Retinal pigment epithelial cell (primary cell): Measurements from ENCODE around the gene EFCAB12.
A peak's percentile ranks its signal among the peaks of the same experiment; 100 is the strongest.

Experiments
- DNase-seq: peaks from one replicate; pipeline ENCODE4 v3.0.0-alpha.2; 2010; ENCODE audit warnings: low read depth
- H3K4me3 ChIP-seq: 2 replicates; pipeline ENCODE4 v1.5.1; 2011; ENCODE audit warnings: mild to moderate bottlenecking, low read length, control low read depth, moderate library complexity
- TF ChIP-seq, protein P1 (sequence below): conservative IDR thresholded peaks from 2 replicates; pipeline ENCODE4 v1.5.1; 2011; ENCODE audit warnings: low read depth, low read length, control low read depth, inconsistent platforms

EFCAB12 gene

DNA sequence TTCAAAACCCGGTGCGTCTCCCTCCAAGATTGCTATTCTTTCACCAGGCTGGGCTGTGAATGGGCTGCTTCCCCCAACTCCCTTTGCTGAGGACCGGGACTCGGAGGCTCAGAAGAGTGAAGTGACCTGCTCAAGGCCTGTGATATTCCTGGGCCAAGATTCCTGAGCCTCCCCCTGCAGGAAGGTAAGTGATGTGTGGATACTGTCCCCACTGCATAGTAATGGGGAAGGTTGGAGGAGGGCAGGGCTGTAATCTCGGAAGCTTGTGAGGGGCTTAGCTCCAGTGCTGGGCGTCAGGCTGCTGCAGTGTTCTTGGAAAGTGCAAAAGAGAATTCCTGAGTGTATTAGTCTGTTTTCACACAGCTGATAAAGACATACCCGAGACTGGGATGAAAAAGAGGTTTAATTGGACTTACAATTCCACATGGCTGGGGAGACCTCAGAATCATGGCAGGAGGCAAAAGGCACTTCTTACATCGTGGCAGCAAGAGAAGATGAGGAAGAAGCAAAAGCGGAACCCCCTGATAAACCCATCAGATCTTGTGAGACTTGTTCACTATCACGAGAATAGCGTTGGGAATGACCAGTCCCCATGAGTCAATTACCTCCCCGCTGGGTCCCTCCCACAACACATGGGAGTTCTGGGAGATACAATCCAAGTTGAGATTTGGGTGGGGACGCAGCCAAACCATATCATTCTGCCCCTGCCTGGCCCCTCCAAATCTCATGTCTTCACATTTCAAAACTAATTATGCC is 67.6 kb downstream of the EFCAB12 start:
- TF ChIP-seq, protein P1, sequence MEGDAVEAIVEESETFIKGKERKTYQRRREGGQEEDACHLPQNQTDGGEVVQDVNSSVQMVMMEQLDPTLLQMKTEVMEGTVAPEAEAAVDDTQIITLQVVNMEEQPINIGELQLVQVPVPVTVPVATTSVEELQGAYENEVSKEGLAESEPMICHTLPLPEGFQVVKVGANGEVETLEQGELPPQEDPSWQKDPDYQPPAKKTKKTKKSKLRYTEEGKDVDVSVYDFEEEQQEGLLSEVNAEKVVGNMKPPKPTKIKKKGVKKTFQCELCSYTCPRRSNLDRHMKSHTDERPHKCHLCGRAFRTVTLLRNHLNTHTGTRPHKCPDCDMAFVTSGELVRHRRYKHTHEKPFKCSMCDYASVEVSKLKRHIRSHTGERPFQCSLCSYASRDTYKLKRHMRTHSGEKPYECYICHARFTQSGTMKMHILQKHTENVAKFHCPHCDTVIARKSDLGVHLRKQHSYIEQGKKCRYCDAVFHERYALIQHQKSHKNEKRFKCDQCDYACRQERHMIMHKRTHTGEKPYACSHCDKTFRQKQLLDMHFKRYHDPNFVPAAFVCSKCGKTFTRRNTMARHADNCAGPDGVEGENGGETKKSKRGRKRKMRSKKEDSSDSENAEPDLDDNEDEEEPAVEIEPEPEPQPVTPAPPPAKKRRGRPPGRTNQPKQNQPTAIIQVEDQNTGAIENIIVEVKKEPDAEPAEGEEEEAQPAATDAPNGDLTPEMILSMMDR = peak; percentile 29
- peak; percentile 54 for DNase-seq

DNA sequence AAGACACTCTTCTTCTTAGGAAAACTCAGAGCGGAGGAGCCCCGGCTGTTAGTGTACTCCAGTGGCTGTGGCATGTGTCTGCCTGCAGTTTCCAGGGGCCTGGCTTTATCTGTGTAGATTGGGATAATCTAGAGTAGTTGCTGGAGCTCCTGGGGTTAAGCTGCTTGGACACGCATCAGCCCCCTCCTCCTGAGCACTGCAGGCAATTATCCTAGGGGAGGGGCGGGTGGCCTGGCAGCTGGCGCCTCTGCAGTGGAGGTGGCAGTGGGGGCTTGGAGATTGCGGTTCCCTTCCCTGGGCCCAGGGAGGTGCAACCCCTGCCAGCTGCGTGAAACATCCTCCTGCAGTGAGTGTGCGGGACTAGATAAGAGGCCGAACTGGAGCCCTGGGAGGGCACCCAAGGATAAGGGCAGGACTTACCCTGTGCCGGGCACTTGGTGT is 68.2 kb downstream of the EFCAB12 start:
- TF ChIP-seq, protein P1 = no peak

More for the DNA sequence above, 67.6 kb downstream of the EFCAB12 start:
- H3K4me3 ChIP-seq = no peak overlapping the region

DNA sequence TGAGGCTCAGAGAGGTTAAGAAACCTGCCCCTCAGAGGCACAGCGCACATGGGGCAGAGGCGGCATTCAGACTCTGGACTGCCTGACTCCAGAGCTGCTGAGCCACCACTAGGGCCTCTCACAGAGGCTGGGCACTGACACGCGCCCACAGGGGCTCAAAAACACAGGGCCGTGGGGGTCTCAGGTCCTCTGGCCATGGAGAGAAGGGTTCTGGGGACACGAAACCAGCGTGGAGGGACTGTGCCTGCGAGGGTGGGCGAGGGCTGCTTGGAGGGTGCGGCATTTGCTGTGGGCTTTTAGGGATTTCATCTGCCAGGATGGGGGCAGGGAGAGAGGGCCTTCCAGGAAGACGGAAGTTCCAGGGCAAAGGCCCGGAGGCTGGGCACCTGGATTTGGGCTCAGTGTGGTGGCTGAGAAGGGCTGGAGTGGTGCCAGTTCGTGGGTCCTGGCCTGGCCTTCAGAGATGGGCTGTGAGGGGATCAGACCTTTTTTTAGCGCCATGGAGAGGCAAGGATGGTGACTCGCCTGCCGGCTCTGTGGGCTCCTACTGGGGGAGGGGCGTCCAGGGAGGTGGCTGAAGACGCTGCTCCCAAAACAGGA is 69.6 kb downstream of the EFCAB12 start:
- no peak for DNase-seq
- TF ChIP-seq, protein P1 = no peak
- no peak overlapping the region for H3K4me3 ChIP-seq

More for the DNA sequence above, 68.2 kb downstream of the EFCAB12 start:
- no peak overlapping the region for H3K4me3 ChIP-seq
- no peak for DNase-seq

DNA sequence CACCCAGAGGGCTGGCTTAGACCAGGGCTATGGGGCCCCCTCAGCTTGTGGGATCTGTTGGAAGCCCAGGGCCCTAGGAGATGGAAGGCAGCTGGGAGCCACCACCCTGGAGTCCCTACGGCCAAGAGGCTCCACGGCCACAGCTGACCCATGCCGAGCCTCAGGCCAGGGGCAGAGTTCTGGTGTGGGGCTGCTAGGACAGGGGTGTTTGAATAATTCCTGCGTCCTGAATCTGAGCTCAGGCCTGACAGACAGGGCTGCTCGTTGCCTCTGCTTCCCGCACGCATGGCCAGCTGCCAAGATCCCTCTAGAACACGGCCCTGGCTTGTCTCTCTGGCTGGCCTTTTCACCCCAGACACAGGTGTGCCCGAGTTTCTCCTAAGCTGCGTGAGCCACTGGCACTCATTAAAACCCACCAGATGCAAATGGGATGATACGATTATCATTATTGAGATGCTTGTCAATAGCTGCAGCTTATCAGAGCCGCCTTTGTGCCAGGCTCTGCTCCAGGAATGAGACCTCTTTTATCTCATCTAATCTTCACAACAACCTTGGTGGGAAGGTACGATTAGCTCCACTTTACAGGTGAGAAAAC is 70.2 kb downstream of the EFCAB12 start:
- TF ChIP-seq, protein P1 = no peak
- no peak for DNase-seq
- no peak overlapping the region for H3K4me3 ChIP-seq

DNA sequence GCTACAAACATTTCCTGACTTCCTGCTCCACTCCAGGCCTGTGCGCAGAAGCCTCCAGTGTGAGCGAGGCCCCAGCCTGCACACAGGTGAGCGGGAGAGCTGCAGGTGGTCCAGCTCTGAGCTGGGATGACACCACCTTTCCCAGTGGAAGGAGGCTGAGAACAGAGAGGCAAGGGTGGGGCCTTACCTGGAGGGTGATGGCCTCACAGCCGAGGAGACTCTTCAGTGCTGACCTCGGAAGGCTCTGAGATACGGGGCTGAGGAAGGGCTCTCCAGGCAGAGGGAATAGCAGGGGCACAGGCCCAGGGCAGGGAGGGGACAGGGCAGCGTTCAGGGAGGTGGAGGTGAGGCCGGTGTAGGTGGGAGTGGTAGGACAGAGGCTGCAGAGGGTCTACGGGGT is 70.8 kb downstream of the EFCAB12 start:
- no peak for DNase-seq
- TF ChIP-seq, protein P1 = no peak
- H3K4me3 ChIP-seq = no peak overlapping the region

DNA sequence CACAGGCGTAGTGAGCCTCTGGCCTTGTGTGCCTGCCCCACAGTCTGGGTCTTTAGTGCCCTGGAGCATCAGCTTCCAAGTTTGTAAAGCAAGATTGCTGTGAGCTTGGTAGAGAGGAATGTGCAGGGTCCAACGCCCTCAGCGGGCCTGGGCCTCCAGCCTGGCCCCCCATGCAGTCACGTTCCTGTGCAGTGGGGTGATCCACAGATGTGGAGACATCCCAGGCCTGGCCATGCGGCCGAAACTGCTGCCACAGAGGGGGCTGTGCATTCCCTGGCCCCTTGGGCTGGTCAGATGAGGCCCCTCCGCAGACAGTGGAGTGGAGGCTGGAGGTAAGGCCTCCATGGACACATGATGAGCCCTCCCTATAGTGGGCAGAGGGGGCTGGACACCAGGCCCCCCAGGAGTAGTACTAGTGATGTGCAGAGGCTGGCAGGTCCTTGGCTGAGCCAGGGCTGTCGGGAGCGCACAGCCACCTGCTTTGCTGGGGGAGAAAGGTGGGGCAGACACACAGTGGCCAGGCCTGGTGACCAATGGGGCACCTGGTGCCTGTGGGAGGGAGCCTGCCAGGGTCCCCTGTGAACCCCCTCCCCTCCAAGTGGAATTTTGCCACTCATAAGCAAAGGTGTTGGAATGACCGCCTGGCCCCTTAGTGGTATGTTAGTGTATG is 71.5 kb downstream of the EFCAB12 start:
- TF ChIP-seq, protein P1 = no peak
- no peak for DNase-seq
- H3K4me3 ChIP-seq = no peak overlapping the region
